NCI-H1694 treated with DMSO at 0.1 percent for 48 hours (cell line): ENCODE results near the gene OGDHL.
"Not testable (repeated sequence)": the region's sequence is repeated elsewhere in the genome, so short reads cannot be mapped to it uniquely, and the experiment has no call there.

ENCODE experiments used
- DNase-seq: peaks from one replicate; lab custom pipeline; 2025; lab: John Stamatoyannopoulos, UW

The OGDHL gene

DNA sequence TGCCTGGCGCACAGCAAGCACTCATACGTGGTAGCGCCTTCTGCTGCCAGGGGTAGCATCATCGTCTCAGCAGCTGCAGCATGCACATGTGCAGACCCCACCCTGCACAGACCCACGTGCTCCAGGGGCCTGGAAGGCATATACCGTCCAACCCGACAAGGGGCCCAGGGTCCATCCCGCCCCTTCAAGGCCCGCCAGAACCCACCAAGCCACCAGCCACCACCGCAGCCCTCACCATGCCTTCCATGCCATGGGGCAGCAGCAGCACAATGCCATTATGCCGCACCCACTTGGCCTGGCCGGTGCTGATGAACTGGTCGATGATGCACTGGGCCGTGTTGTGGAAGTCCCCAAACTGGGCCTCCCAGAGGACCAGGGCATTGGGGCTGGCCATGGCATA is 22.7 kb downstream of the OGDHL start:
- DNase-seq = no peak

DNA sequence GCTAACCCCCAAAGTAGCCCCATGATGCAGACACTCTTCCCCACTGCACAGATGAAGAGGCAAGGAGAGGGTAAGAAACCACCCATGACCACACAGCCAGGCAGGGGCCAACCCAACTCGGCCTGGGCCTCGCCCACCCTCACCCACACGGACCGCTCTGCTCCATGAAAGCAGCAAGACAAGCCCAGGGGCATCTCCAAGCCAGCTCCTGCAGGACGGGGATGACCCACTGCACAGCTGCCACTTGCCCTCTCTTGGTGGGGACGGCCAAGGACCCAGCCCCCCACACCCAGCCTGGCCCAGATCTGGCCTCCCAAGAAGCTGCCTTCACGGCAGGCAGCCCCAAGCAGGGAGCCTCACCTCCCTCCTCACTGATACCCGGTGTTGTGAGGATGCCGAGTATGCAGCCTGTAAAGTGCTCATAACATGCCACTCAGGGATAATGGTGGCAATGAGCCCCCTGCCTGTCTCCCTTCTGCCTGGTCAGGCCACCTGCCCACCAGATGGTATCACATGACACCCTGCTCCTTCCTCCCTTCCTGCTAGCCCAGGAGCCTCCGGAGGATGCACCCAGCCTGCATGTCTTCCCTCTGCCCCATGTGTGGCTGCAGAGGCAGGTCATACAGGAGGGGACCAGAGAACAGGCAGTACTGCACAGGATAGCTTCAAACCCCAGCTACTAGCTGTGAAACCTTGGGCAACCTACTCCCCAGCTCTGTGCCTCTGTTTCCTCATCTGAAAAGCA is 23.3 kb downstream of the OGDHL start:
- no peak for DNase-seq

DNA sequence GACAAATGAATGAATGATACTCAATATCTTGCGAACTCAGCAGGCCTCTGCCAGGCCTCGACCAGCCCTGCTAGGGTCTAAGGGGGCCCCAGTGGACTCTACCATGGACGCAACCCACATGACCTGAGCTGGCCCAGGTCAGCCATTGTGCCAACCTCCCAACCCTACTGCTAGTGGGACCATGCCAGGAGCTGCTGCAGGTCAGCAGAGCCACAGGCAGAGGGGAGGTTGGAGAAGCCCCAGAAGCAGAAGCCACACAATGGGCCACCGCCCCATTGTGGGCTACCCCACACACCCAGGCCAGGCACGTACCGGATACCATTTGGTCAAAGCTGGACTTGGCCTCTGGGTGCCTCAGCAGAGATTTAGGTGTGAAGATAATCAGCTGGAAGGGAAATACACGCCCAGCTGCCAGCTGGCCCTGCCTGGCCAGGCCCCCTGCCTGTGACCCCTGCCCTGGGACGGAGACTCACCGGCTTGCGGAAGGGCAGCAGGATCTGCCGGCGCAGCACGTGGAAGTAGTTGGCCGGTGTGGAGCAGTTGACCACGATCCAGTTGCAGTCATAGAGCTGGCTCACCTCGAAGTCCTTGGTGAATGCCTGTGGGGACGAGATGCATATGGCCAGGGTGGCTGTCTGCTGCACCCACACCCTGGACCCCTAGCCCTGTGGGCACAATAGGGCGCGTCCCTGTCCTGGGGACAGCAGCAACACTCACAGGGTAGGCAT is 24.5 kb downstream of the OGDHL start:
- DNase-seq = no peak

DNA sequence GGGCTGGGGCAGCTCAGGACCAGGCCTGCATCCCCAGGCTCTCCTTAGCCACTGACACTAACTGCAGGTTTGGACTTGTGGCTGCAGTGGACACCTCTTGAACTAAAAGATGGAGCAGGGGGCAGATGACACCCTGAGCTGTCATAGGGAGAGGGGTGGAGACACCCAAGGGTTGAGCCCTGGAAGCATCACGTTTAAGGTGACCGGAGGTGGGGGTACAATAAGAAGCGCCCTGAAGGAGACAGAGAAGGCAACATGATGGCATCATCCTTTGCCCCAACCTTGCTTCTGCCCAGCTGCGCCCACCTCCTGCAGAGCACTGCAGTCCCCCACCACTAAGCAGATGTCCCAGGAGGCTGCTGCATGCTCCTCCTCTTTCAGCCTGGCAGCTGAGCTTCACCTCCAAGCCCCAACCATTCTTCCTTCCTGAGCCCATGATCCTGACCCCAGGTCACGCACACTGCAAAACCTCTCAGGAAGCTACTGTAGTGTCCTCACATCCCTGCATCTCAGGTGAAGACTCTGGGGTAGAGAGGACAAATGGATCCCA is 25.5 kb downstream of the OGDHL start:
- DNase-seq = no peak

DNA sequence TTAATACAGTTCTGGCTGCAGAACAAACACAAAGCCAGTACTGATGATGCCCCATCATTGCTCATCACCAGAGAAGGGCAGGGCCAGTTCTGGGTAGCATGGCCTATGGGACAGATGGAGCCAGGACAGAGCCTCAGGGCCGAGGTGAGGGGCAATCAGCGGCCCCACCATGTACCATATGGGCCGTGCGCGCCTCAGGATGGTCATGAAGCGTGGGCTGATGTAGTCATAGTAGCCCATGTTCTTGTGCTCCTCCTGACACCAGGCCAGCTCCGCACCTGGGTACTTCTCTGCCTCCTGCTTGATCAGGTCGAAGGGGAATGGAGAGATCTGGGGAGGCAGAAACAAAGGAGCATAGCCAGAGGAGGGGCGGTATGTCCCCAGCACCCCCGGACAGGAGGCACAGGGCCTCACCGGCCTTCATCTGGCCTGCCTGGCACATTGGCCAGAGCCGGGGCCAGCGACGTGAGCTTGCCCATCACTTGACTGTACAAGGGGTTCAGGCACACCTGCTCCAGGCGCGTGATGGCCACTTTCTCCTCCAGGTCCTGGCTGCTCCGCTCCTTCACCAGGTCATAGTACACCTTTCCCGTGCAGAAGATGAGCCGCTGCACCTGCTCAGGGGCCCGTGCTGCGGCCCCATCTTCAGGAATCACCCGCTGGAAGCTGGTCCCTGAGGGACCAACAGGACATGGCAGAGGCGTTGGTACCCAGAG is 26.1 kb downstream of the OGDHL start:
- DNase-seq = no peak

DNA sequence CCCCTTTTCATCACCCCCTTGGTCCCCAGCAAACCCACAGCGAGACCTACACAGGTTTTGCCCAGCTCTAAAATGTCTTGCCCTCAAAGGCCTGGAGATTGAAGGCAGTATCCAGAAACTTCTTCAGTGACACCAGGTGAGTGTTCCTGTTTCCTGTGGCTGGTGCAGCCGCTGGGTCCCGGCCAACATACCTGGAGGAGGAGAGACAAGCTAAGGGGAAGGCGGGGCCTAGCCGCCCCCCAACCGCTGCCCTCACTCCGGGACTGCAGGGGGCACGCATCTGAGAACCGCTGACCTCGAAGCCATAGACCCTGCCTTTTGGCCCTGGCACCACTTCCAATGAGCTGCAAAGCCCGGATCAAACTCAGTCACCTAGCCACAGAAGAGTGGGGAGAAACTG is 27.0 kb downstream of the OGDHL start:
- no peak for DNase-seq

DNA sequence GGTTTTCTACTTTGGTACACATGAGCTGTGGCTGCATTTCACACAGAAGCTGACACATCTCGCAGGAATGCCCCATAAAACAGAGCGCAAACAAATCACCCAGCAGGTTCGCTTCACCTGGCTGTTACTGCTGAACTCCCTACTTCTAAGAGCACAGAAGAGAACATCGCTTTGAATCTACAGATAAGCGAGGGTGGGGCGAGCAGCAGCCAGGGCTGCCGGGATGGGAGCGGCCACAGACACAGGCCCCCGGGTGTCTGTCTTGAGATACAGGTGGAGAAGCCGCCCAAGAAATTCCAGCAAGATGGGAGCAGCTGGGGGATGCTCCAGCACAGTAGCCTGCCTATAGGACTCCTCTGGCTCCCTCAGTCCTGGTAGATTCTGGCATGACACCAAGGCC is 27.4 kb downstream of the OGDHL start:
- DNase-seq = no peak

DNA sequence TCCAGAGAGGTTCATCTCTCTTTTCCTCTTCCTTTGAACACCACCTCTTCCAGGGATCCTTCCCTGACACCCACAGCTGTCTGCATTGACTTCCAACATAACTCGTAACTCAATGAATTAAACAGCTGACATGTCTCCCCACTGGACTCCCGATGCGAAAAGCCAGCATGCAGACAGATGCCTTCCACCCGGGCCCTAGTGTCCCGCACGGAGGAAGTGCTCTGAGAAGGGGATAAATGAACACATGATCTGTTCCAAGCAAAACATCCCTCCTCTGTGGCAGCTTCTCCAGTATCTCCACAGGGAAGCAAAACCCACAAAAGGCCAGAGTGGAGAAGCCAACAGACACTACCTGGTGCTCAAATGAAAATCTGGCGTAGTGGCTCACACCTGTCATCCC is 28.3 kb downstream of the OGDHL start:
- no peak for DNase-seq

DNA sequence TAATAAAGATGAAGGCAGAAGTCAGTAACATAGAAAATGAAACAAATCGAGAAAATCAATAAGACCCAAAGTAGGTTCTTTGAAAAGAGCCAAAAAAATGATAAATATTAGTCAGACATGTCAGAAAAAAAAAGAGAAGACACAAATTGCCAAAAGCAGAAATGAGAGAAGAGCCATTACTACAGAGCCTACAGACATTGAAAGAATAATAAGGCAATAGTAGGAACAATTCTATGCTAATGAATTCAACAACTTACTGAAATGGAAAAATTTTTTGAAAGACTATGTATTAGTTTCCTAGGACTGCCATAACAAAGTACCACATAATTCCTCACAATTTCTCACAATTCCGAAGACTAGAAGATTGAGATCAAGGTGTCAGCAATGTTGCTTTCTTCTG is 35.5 kb downstream of the OGDHL start:
- DNase-seq = no peak

DNA sequence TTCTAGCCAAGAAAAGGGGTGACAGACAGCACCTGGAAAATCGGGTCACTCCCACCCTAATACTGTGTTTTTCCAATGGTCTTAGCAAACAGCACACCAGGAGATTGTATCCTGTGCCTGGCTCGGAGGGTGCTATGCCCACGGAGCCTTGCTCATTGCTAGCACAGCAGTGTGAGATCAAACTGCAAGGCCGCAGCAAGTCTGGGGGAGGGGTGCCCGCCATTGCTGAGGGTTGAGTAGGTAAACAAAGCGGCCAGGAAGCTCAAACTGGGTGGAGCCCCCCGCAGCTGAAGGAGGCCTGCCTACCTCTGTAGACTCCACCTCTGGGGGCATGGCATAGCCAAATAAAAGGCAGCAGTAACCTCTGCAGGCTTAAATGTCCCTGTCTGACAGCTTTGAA is 47.0 kb downstream of the OGDHL start:
- DNase-seq = not testable (repeated sequence)

DNA sequence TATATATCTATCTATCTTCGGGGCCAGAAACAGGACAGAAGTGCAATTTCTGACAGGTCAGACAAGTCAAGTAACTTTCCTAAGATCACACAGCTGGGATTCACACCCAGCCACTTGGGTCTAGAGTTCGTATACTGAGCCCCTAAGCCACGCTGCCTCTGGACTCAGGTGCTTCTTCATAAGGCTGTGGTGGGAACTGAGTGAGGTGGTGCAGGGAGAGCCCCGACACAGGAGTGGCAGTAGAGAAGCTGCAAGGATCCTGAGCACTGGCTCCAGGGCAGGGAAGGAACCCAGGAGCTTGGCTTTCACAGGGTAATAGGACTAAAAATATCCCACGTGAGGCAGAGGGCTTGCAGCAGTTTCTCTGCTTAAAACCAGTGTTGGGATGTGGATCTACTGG is 48.9 kb downstream of the OGDHL start:
- DNase-seq = no peak

DNA sequence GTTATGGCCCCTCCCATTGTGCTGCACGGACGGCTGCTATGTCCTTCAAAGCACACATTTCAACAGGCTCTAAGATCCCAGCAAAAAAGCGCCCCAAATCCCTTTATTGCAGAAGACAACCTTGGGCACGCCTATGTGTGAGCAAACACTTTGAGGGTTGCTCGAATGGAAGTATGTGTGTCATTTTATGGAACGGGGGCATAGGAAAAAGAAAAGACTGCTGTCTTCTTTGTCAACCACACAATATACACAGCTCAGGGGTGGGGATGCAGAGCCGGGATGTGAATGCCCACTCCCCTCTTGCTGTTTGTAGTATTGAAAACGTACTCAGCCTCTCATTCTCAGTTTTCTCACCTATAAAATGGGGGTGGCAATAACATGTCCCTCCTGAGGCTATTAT is 50.6 kb downstream of the OGDHL start:
- no peak for DNase-seq

DNA sequence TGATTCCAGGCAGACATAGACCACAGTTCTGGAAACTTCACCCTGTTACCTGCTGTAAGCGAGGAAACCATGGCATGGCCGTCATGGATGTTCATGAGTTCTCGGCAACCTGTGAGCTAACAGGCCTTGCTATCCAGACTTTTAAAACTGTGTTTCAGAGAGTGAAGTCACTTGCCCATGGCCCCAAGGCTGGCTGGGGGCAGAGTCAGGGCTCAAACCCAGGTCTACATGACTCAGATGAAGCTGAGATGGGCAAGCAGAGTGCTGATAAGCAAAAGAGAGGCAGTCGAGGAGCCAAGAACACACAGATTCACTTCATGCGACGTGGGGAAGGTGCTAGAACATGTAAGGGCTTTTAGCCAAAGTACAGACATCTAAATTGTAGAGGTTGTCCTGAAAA is 51.2 kb downstream of the OGDHL start:
- no peak for DNase-seq

DNA sequence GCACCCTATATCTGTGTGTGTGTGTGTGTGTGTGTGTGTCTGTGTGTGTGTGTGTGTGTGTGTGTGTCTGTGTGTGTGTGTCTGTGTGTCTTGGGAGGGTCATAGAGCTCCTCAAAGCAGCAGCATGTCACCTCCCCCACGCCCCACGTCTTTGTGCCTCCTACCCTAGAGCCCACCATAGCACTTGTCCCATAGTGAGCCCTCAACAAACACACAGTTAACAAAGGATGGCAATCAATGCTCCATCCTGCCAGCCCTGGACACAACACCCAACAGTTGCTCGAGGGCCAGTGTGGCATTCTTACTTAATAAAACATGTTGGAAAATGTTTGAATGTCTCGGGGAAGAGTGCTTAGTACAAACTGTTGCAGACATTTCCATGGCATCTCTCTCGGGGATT is 52.2 kb downstream of the OGDHL start:
- no peak for DNase-seq

DNA sequence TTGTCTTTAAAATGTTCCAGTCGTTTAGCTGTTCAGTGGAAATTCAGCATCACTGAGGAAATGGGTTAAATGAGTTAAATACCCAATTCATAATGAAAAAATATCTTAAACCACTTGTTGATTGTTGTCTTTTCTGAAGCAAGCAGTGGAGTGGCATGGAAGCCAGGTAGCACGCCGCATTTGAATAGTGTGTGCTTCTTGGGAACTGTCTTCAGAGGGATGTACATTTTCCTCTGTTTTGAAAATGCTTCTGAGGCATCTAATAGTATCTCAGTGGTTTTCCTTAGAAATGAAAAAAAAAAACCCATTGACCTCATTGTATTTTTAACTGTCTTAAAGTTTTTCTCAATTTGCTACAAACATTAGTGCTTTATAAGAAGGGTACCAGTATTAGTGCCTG is 54.5 kb downstream of the OGDHL start:
- no peak for DNase-seq

DNA sequence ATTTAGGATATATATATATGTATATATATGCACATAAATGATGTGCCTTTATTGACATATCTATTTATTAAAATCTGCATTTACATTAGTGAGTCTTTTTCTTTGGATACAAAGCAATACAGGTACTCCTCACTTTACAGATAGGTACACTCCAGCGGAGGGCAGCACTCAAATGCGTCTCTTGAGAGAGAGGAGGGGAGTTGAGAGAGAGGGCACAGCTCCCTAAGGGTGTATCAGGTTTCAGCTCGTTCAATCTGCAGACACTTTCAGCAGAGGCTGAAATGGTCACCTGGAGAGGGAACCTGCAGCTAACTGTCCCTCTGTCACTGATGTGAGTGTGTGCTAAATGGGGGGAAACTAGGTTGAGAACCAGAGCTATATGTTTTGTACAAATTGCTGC is 61.1 kb downstream of the OGDHL start:
- DNase-seq = no peak

DNA sequence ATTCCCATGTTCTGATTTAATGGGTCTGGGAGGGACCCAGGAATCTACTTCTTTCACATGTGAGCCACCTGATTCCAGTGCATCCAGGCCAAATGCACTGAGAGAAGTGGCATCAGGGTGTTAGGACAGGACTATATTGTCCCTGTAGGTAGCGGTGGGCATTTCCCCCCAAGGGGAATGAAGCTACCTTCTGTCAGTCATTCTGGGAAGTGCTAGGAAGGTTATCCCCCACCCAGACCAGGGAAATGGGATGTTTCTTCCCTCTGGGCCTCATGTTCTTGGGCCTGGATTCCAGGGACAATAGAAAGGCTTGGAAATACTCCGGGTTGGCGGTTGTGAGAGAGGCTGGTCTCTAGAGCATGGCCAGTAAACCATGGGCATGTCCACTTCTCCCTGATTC is 61.9 kb downstream of the OGDHL start:
- DNase-seq = no peak

DNA sequence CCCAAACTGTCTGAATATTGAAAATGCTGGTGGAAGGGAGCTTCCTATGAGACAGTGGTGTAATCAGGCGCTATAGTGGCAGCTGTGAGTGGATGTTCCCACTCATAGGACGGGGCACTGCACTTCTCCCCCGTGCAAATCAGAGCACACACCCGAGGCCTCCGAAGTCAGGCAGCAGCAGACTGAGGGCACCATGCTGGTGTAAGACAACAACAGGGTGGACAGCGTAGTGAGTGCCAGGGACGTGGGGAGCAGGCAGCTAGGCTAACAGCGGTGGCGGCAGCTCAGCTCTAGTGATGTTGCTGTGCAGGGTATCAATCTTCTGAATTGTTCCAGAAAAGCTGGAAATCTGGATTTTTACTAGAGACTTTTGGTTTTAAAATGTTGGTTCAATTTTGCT is 63.4 kb downstream of the OGDHL start:
- DNase-seq = no peak

DNA sequence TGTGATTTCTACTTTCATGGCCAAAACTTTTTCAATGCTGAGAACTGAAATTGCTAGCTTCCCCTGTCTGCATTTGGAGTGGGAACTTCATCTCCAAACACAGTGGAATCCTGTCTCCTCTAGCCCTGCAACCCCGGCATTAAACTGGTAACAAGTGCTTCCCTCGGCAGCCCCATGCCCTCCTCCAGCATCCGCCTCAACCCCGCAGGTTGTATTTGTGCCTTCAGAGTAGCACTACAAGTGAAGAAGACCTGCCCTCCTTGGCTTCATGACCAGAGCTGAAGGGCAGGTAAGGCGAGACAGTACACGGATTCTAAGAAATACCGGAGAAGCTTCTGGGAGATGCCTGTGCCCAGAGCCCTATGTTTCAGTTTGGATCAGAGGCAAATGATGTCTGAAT is 65.8 kb downstream of the OGDHL start:
- no peak for DNase-seq

DNA sequence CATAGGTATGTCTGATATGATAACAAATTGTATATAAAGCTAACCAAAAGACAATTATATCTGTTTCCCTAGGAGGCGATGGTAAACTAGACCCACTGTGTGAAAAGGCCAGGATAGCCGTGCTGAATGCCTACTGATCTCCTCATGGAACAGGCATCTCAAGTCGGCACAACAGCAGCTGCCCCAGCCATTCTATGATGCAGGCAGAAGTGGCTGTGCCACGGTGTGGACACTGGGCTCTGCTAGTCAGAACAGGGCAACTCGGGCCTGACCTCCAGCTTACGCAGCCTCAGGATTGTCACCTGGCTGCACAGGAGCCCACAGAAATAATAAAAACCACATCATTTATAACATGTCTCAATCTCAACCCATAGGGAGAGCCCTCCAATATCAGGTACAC is 67.7 kb downstream of the OGDHL start:
- DNase-seq = no peak

DNA sequence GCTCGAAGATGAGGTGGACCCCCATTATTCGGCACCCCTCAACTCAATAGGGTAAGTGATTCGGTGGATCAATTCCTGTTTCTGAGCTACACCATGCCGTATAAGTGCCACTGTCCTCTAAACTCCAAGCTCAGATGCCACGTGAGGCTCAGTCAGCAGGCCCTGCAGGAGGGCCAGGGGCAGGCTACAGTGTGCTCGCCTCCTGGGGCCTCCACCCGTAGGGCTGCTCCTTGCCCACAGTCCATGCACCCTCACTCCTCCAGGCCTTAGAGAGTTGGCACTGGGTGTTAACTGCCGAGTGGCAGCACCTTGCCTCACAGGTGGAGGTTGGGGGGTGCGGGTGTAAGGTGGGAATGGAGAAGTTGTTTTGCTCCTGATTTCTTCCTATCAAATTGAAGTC is 70.5 kb downstream of the OGDHL start:
- no peak for DNase-seq

DNA sequence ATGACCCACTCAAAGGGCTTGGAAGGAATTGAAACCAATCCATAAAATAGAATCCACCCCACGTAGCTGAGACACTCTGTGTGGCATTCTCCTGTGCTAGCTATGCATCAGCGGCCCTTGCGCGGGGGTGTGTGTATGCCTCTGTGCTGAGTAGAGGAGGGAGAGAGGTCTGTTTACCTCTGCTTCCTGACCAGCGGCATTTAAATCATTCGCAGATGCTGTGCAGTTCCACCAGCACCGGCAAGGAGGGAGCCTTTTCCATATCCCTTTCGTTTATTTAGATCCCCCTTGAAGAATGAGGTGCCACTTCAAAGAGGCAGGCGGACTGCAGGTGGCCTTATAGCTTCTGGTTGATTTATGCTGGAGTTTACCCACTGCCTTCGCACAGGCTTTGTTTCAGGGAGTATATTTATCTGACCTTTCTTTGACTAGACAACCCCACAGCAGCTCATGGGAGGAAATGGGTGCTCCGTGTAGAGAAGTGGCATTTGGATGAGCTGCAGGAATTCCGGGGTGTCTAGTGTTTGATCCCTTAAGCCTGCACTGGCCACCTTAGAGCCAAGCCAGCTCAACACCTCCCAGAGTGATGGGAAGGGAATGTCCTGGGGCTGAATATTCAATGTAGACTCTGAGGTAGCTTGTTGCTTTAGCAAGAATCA is 71.3 kb downstream of the OGDHL start:
- no peak for DNase-seq
